ENCODE measurements around the gene ZNF649. TPM values are rescaled to one million over a fixed set of nuclear protein-coding genes. Genes with fewer than 3 reads are reported as not detected.
"Not testable (repeated sequence)": the region's sequence is repeated elsewhere in the genome, so short reads cannot be mapped to it uniquely, and the experiment has no call there.

Gene ZNF649
- total RNA-seq, 1 experiment from 2014 or later = 148 TPM

DNA sequence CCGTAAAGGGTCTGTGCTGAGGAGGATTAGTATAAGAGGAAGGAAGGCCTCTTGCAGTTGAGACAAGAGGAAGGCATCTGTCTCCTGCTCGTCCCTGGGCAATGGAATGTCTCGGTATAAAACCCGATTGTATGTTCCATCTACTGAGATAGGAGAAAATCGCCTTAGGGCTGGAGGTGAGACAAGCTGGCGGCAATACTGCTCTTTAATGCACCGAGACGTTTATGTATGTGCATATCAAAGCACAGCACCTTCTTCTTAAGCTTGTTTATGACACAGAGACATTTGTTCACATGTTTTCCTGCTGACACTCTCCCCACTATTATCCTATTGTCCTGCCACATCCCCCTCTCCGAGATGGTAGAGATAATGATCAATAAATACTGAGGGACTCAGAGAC lies 1.3 kb upstream of the ZNF649 start:
- H3K79me1 ChIP-seq (ENCODE audit: insufficient read depth, low read depth, low read length, poor library complexity, severe bottlenecking); H3T11ph ChIP-seq (ENCODE audit: low read length); H2AK5ac ChIP-seq (ENCODE audit: insufficient read length, low read length); H4K20me1 ChIP-seq (ENCODE audit: control insufficient read depth, insufficient read depth, insufficient read length); H3K23ac ChIP-seq (ENCODE audit: insufficient read length, low read depth, low read length); H2BK5ac ChIP-seq (ENCODE audit: insufficient read length, low read length); H3K4ac ChIP-seq (ENCODE audit: low read depth, low read length); H4K91ac ChIP-seq (ENCODE audit: insufficient read length, low read depth, low read length); H2BK12ac ChIP-seq (ENCODE audit: insufficient read length, low read depth, low read length); H2AFZ ChIP-seq (ENCODE audit: low read length); H4K8ac ChIP-seq (replicated peaks; ENCODE audit: insufficient read length, low read depth, low read length); H3K56ac ChIP-seq (ENCODE audit: insufficient read length, low read depth, low read length); H3K27me3 Mint-ChIP-seq (ENCODE audit: low read depth); DNase-seq; H2BK120ac ChIP-seq (ENCODE audit: low read depth, low read length, poor library complexity, severe bottlenecking); H3K27me3 ChIP-seq (ENCODE audit: insufficient read depth, low read length); H2BK15ac ChIP-seq (ENCODE audit: low read depth, low read length); H2BK20ac ChIP-seq (ENCODE audit: low read depth, low read length, poor library complexity, severe bottlenecking): not testable (repeated sequence)
- no CpG with 5 or more reads among the region's 9 CpGs for WGBS (ENCODE audit: extremely low coverage, insufficient read length, low lambda C conversion rate)
- peaks cover 14% of the 10 kb centered on the region; the same call in 1 of the 2 replicates for H3K4me1 ChIP-seq (ENCODE audit: insufficient read depth, low read length)
- H3K23me2 ChIP-seq (ENCODE audit: insufficient read length, low read depth, low read length, poor library complexity, severe bottlenecking) = peaks cover 23% of the 10 kb centered on the region
- Mint-ChIP-seq H3K9me3 (peaks cover 54 to 88% of the 10 kb centered on the region in 2 experiments), H3K27ac (peak overlapping the region; percentile 89 to 99 (median 93); a peak in 6 of 7 replicates), H3K4me1 (peaks cover 60 to 61% of the 10 kb centered on the region in 2 experiments), H3K4me3 (peak overlapping the region; percentile 64 to 98; a peak in 3 of 5 replicates), H3K36me3 (ENCODE audit: insufficient read depth in 1 of 3, low read depth in 3 of 3) (peaks cover 47 to 58% (median 58%) of the 10 kb centered on the region in 3 experiments)
- peak overlapping the region; percentile 7; the same call in 1 of the 2 replicates for H3K14ac ChIP-seq (ENCODE audit: insufficient read depth, low read length)
- H3K9me3 ChIP-seq (ENCODE audit: control insufficient read depth, low read depth, low read length) = peaks cover 17% of the 10 kb centered on the region
- H3K27ac ChIP-seq (ENCODE audit: insufficient read length, low read depth, low read length) = peak overlapping the region; percentile 97
- H4K5ac ChIP-seq (ENCODE audit: insufficient read length, low read depth, low read length) = peak overlapping the region; percentile 73
- peak overlapping the region; percentile 3 for H3K18ac ChIP-seq (ENCODE audit: insufficient read length, low read depth, low read length)
- H3K79me2 ChIP-seq (ENCODE audit: insufficient read depth, low read length) = peaks cover 34% of the 10 kb centered on the region
- peak overlapping the region; percentile 97 for H3K4me2 ChIP-seq (ENCODE audit: insufficient read depth, insufficient read length, low read length)
- H3K9ac ChIP-seq (ENCODE audit: extremely low read depth, insufficient read length, low read length) = peak overlapping the region; percentile 76

DNA sequence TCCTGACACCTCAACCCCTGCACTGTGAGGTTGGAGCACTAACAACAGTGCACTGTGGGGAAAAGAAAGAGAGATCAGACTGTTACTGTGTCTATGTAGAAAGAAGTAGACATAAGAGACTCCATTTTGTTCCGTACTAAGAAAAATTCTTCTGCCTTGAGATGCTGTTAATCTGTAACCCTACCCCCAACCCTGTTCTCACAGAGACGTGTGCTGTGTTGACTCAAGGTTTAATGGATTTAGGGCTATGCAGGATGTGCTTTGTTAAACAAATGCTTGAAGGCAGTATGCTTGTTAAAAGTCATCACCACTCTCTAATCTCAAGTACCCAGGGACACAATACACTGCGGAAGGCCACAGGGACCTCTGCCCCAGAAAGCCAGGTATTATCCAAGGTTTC lies 822 bp upstream of the ZNF649 start:
- Mint-ChIP-seq H3K4me1 (peaks cover 60 to 61% of the 10 kb centered on the region in 2 experiments), H3K36me3 (ENCODE audit: insufficient read depth in 1 of 3, low read depth in 3 of 3) (peaks cover 48 to 60% (median 58%) of the 10 kb centered on the region in 3 experiments), H3K27ac (peak overlapping the region; percentile 89 to 99 (median 93)), H3K9me3 (peaks cover 54 to 89% of the 10 kb centered on the region in 2 experiments), H3K4me3 (peak overlapping the region; percentile 53 to 98)
- peaks cover 23% of the 10 kb centered on the region for H3K23me2 ChIP-seq (ENCODE audit: insufficient read length, low read depth, low read length, poor library complexity, severe bottlenecking)
- H3K9me3 ChIP-seq (ENCODE audit: control insufficient read depth, low read depth, low read length) = peaks cover 18% of the 10 kb centered on the region
- H3K79me1 ChIP-seq (ENCODE audit: insufficient read depth, low read depth, low read length, poor library complexity, severe bottlenecking); H2BK15ac ChIP-seq (ENCODE audit: low read depth, low read length); H2BK120ac ChIP-seq (ENCODE audit: low read depth, low read length, poor library complexity, severe bottlenecking); H4K5ac ChIP-seq (ENCODE audit: insufficient read length, low read depth, low read length); H3K27me3 ChIP-seq (ENCODE audit: insufficient read depth, low read length); H2BK12ac ChIP-seq (ENCODE audit: insufficient read length, low read depth, low read length); H2AFZ ChIP-seq (ENCODE audit: low read length); H4K20me1 ChIP-seq (ENCODE audit: control insufficient read depth, insufficient read depth, insufficient read length); H3K14ac ChIP-seq (ENCODE audit: insufficient read depth, low read length); H3K27me3 Mint-ChIP-seq (ENCODE audit: low read depth); H3T11ph ChIP-seq (ENCODE audit: low read length); H3K56ac ChIP-seq (ENCODE audit: insufficient read length, low read depth, low read length); H4K91ac ChIP-seq (ENCODE audit: insufficient read length, low read depth, low read length); H2BK20ac ChIP-seq (ENCODE audit: low read depth, low read length, poor library complexity, severe bottlenecking); DNase-seq; H2AK5ac ChIP-seq (ENCODE audit: insufficient read length, low read length); H3K23ac ChIP-seq (ENCODE audit: insufficient read length, low read depth, low read length); H3K4ac ChIP-seq (ENCODE audit: low read depth, low read length); H4K8ac ChIP-seq (replicated peaks; ENCODE audit: insufficient read length, low read depth, low read length): not testable (repeated sequence)
- peak overlapping the region; percentile 76 for H3K9ac ChIP-seq (ENCODE audit: extremely low read depth, insufficient read length, low read length)
- H3K4me1 ChIP-seq (ENCODE audit: insufficient read depth, low read length) = peaks cover 14% of the 10 kb centered on the region; the same call in 1 of the 2 replicates
- WGBS (ENCODE audit: extremely low coverage, insufficient read length, low lambda C conversion rate) = no CpG with 5 or more reads among the region's 3 CpGs
- H3K4me2 ChIP-seq (ENCODE audit: insufficient read depth, insufficient read length, low read length) = peak overlapping the region; percentile 97
- H3K27ac ChIP-seq (ENCODE audit: insufficient read length, low read depth, low read length) = peak overlapping the region; percentile 97
- H2BK5ac ChIP-seq (ENCODE audit: insufficient read length, low read length) = peak overlapping the region; percentile 86
- H3K79me2 ChIP-seq (ENCODE audit: insufficient read depth, low read length) = peaks cover 39% of the 10 kb centered on the region
- peak overlapping the region; percentile 3 for H3K18ac ChIP-seq (ENCODE audit: insufficient read length, low read depth, low read length)

Data from H9 (cell line).